Suprapubic skin (tissue), 3 donors: ENCODE data around the gene SPDYE1.

Experiments
- POLR2A ChIP-seq, 2 donors: fragments of 450-650 bp; IDR thresholded peaks; one replicate each; pipeline ENCODE4 v1.6.1; 2017; ENCODE audit warnings: antibody characterized with exemption in 2 of 2, mild to moderate bottlenecking in 2 of 2, moderate library complexity in 2 of 2
- TF ChIP-seq, protein P1 (sequence below), 2 donors: fragments of 200-600 bp in 1 of 2; fragments of 450-650 bp in 1 of 2; sonication (generic) in 1 of 2; IDR thresholded peaks; one replicate each; pipeline ENCODE4 v1.5.1; 2016 to 2019; ENCODE audit warnings: antibody characterized with exemption in 2 of 2, mild to moderate bottlenecking in 1 of 2, moderate library complexity in 1 of 2

- TF ChIP-seq, protein P1, sequence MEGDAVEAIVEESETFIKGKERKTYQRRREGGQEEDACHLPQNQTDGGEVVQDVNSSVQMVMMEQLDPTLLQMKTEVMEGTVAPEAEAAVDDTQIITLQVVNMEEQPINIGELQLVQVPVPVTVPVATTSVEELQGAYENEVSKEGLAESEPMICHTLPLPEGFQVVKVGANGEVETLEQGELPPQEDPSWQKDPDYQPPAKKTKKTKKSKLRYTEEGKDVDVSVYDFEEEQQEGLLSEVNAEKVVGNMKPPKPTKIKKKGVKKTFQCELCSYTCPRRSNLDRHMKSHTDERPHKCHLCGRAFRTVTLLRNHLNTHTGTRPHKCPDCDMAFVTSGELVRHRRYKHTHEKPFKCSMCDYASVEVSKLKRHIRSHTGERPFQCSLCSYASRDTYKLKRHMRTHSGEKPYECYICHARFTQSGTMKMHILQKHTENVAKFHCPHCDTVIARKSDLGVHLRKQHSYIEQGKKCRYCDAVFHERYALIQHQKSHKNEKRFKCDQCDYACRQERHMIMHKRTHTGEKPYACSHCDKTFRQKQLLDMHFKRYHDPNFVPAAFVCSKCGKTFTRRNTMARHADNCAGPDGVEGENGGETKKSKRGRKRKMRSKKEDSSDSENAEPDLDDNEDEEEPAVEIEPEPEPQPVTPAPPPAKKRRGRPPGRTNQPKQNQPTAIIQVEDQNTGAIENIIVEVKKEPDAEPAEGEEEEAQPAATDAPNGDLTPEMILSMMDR (IDR thresholded peaks at IDR 0.05) = no peak
- TF ChIP-seq POLR2A (IDR thresholded peaks at IDR 0.05) = no peak
Observed at GRCh38 chr7:43956027-43956426, 41.7 kb upstream of the SPDYE1 start.
